Stimulated activated CD8-positive, alpha-beta memory T cell treated with anti-CD3 and anti-CD28 coated beads, Interleukin-7, amount 100 ng/mL, for 1 hour (primary cell): ENCODE measurements around the gene ALDH1A2.
"Not testable (repeated sequence)": the region's sequence is repeated elsewhere in the genome, so short reads cannot be mapped to it uniquely, and the experiment has no call there.

Experiments used
- DNase-seq, 2 donors: peaks; one replicate each; pipeline ENCODE4 v3.0.0-alpha.2; 2020; ENCODE audit warnings: low read depth in 2 of 2

ALDH1A2 gene

GRCh38 chr15:58042006-58042405 is 23.5 kb downstream of the ALDH1A2 start:
- no peak for DNase-seq

GRCh38 chr15:58040150-58040549 is 25.4 kb downstream of the ALDH1A2 start:
- no peak for DNase-seq

GRCh38 chr15:58039079-58040035 is 26.2 kb downstream of the ALDH1A2 start:
- DNase-seq, result no peak

GRCh38 chr15:58038426-58039078 is 27.0 kb downstream of the ALDH1A2 start:
- no peak for DNase-seq

- no peak for DNase-seq
Observed at GRCh38 chr15:58037723-58038301, 27.7 kb downstream of the ALDH1A2 start.

- no peak for DNase-seq
Observed at GRCh38 chr15:58036579-58036978, 28.9 kb downstream of the ALDH1A2 start.

GRCh38 chr15:58028392-58028791 is 37.1 kb downstream of the ALDH1A2 start:
- not testable (repeated sequence) for DNase-seq

- no peak for DNase-seq
Observed at GRCh38 chr15:58026552-58026951, 39.0 kb downstream of the ALDH1A2 start.

- DNase-seq, result no peak
Observed at GRCh38 chr15:58026051-58026450, 39.5 kb downstream of the ALDH1A2 start.

- DNase-seq, result no peak
Observed at GRCh38 chr15:58021332-58022230, 43.9 kb downstream of the ALDH1A2 start.

- DNase-seq, result no peak
Observed at GRCh38 chr15:58019503-58020376, 45.8 kb downstream of the ALDH1A2 start.

GRCh38 chr15:58017869-58018268 is 47.6 kb downstream of the ALDH1A2 start:
- DNase-seq, result no peak

GRCh38 chr15:58016581-58017175 is 48.8 kb downstream of the ALDH1A2 start:
- no peak for DNase-seq

GRCh38 chr15:58015565-58015964 is 49.9 kb downstream of the ALDH1A2 start:
- no peak for DNase-seq

- DNase-seq, result no peak
Observed at GRCh38 chr15:58014470-58014869, 51.0 kb downstream of the ALDH1A2 start.

- no peak for DNase-seq
Observed at GRCh38 chr15:58014040-58014439, 51.5 kb downstream of the ALDH1A2 start.

GRCh38 chr15:58010983-58011382 is 54.5 kb downstream of the ALDH1A2 start:
- DNase-seq, result no peak

GRCh38 chr15:58003810-58004209 is 61.7 kb downstream of the ALDH1A2 start:
- no peak for DNase-seq

- DNase-seq, result no peak
Observed at GRCh38 chr15:58002338-58003126, 63.0 kb downstream of the ALDH1A2 start.
